HS-5 (cell line): ENCODE measurements around the gene PRKAA1.
"Not testable (repeated sequence)": the region's sequence is repeated elsewhere in the genome, so short reads cannot be mapped to it uniquely, and the experiment has no call there.

Source experiments
- DNase-seq: peaks from one replicate; pipeline ENCODE4 v3.0.0-alpha.2; 2012; ENCODE audit warnings: low read depth

The PRKAA1 gene

GRCh38 chr5:40825461-40826043 lies 27.4 kb upstream of the PRKAA1 start:
- not testable (repeated sequence) for DNase-seq

- DNase-seq, result no peak
Observed at GRCh38 chr5:40823459-40823858, 25.3 kb upstream of the PRKAA1 start.

- no peak for DNase-seq
Observed at GRCh38 chr5:40813698-40814281, 15.6 kb upstream of the PRKAA1 start.

GRCh38 chr5:40812125-40812524 lies 14.0 kb upstream of the PRKAA1 start:
- DNase-seq, result no peak

GRCh38 chr5:40801771-40802562 lies 3.8 kb upstream of the PRKAA1 start:
- DNase-seq, result no peak

DNA sequence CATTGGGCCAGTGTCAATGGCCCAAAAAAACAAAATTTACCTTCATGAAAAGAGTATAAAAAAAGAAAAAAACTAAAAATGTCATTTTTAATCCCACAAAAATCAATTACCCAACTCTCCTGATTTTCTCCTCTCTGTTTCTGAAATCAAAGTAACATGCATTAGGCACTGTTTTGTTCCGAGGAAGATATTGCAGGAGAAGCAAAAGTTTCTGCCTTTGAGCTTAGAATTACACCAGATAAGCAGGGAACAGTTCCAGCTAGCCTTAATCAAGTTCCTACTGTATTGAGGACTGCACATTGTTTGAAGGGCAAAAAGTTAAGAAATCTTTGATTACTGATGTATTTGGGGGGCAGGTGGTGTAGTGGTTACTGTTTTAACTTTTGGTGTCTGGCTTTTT lies 1.1 kb upstream of the PRKAA1 start:
- no peak for DNase-seq

GRCh38 chr5:40798801-40799210 lies 632 bp upstream of the PRKAA1 start:
- no peak for DNase-seq

- peak; percentile 55 for DNase-seq
Observed at GRCh38 chr5:40797273-40798011, 732 bp downstream of the PRKAA1 start.

DNA sequence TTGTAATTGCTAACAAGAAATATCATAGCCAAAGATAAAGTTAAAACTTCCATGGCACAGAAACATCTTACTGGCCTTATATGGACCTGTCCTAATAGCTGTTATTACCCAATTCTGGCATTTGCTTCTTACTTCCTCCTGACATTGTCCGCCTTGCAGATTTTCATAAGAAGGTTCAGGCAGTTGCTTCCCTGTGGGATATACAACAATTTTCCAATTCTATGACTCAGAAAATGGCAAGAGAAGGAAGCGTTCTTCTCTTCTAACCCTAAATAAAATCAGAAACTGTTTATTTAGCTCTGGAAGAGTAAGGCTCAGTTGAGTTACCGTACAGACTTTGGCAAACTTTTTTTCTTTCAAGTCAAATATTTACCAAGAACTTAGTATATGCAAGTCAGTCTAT lies 1.7 kb downstream of the PRKAA1 start:
- no peak for DNase-seq

DNA sequence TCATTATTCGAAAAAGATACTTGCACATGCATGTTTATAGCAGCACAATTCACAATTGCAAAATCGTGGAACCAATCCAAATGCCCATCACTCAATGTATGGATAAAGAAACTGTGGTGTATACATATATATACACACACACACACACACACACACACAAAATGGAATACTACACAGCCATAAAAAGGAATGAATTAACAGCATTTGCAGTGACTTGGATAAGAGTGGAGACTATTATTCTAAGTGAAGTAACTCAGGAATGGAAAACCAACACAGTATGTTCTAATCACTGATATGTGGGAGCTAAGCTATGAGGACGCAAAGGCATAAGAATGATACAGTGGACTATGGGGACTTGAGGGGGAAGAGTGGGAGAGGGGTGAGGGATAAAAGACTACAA lies 3.3 kb downstream of the PRKAA1 start:
- not testable (repeated sequence) for DNase-seq

DNA sequence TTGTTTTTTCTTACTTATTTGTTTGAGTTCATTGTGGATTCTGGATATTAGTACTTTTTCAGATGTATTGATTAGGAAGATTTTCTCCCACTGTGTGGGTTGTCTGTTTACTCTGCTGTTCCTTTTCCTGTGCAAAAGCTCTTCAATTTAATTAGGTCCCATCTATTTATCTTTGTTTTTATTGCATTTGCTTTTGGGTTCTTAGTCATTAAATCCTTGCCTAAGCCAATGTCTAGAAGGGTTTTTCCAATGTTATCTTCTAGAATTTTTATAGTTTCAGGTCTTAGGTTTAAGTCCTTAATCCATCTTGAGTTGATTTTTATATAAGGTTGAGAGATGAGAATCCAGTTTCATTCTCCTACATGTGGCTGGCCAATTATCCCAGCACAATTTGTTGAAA lies 3.8 kb downstream of the PRKAA1 start:
- not testable (repeated sequence) for DNase-seq

DNA sequence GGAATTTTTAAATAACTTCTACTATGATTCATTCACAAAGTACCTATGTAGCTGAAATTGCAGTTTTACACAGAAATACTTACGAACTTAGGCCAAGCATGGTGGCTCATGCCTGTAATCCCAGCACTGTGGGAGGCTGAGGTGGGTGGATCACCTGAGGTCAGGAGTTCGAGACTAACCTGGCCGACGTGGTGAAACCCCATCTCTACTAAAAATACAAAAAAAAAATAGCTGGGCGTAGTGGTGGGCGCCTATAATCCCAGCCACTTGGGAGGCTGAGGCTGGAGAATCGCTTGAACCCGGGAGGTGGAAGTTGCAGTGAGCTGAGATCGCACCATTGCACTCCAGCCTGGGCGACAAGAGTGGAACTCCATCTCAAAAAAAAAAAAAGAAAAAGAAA lies 5.5 kb downstream of the PRKAA1 start:
- not testable (repeated sequence) for DNase-seq

GRCh38 chr5:40791715-40792139 lies 6.4 kb downstream of the PRKAA1 start:
- no peak for DNase-seq

DNA sequence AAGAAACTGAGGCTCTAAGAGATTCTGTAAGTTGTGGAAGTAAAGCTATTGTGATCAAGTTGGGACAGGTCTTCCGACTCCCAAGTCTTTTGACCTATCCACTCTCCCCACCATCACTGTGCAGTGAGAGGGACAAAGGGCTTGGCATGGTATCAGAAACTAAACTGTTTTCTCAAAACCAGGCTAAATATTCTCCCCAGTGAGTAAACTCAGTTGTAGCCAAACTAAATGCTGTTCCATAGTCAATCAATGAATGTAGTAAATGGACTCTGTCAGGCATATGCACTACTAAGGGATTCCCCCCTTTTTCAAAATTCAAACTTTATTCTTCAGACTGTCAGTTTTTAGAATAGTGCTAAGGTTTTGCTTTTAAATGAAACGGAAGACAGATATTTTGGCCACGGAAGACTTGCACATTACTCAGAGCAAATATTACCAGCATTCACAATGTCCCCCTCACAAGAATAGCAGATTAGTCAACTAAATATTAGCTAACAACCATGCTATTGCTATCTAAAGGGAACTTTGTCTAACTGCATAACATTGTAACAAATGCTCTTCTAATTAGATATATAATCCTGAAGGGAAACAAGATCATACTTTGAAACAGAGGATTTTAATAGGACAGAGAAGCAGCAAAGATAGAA lies 7.1 kb downstream of the PRKAA1 start:
- no peak for DNase-seq

GRCh38 chr5:40788941-40789340 lies 9.2 kb downstream of the PRKAA1 start:
- DNase-seq, result not testable (repeated sequence)

- DNase-seq, result no peak
Observed at GRCh38 chr5:40787986-40788385, 10.2 kb downstream of the PRKAA1 start.

GRCh38 chr5:40786664-40787063 lies 11.5 kb downstream of the PRKAA1 start:
- not testable (repeated sequence) for DNase-seq

DNA sequence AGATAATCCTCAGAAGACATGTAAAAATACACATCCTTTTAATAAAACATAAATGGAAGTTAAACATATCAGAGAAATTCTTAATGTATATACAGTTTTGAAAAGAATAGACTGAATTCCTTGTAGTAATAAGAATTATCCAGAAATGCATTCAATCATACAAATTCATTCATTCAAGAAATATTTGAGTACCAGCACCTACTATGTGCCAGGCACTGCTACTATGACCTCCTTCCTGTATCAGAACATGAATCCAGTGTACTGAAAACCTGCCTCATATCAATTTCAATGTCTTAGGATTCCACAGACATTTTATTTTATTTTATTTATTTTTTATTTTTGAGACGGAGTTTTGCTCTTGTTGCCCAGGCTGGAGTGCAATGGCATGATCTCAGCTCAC lies 13.3 kb downstream of the PRKAA1 start:
- no peak for DNase-seq

DNA sequence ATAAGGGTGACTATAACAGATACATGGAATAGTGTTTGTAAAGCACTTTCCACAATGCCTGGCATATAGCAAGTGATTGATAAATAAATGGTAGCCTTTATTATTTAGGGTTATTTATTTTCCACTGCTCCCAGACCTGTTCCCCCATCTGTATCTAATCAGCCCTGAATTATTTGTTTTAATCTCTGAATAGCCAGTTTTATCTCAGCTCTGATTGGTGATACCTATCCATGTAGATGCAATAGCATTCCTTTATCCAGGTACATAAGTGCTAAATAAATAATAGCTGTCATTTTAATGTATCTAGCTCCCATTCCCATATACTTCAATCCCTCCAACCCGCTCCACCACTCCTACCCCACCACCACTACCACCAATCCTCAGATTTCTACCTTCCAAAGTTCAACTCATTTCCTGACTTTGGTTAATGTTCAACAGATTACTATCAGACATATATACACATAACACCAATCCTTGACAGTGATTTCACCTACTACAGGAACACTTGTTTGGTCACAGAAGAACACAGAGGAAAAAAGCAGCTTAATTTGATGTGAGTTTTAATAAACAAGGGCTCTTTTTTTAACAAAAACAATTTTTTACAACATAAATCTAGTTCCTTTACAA lies 14.0 kb downstream of the PRKAA1 start:
- DNase-seq, result no peak

DNA sequence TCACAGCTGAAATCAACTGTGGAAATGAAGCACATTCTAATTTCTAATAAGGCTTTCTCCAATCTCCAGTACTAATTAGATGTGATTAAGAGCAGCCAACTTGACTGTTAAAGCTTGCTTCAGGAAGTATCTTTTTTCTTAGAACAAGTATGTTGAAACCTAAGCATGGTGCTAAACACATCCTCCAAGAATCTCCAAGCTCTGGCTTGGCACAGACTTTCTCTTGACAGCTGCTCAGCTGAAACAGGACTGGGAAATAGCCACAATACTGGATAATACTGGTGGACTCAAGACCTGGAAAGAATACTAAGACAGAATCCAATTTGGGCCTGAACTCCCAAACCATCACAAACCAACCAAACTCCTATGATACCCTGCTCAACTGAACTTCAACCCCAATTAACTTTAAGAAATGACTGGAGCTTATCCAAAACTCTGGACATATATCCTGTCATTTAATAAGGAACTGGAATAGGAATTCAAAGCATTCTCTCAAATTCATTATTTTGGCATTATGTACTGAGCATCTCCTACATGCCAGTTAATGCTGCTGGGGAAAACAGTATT lies 16.2 kb downstream of the PRKAA1 start:
- DNase-seq, result no peak

DNA sequence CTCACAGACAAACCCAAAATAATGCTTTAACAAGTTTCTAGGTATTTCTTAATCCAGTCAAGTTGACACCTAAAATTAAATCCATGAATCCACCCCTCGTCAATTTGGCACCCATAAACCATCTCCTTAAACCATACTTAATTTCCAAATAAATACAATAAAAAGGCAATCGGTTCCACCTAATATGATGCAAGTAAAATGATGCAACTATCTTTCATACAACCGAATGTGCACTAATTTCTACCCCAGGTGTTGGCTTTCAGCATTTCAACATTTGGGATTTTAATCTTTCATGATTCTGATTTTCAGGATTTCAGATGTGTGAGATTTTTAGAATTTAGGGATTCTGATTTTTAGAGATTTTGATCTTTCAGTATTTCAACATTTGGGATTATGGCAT lies 17.3 kb downstream of the PRKAA1 start:
- no peak for DNase-seq
